Endodermal cell (in vitro differentiated cells): ENCODE data around the gene SH3PXD2A. TPM values are rescaled to one million over a fixed set of nuclear protein-coding genes. Genes with fewer than 3 reads are reported as not detected.

ENCODE experiments used
- DNase-seq: peaks from one replicate; pipeline ENCODE4 v3.0.0-alpha.2; 2017
- H3K27ac ChIP-seq: 2 replicates; pipeline ENCODE4 v1.5.1; 2013; ENCODE audit warnings: mild to moderate bottlenecking, low read depth, low read length, moderate library complexity
- H3K27me3 ChIP-seq: 2 replicates; pipeline ENCODE4 v1.6.1; 2013; ENCODE audit warnings: mild to moderate bottlenecking, low read length, moderate library complexity; ENCODE audit not compliant: insufficient read depth, control insufficient read depth, poor library complexity, severe bottlenecking
- H3K36me3 ChIP-seq: 2 replicates; pipeline ENCODE4 v1.7.0; 2013; ENCODE audit warnings: mild to moderate bottlenecking, low read length, moderate library complexity; ENCODE audit not compliant: control insufficient read depth, insufficient read depth
- H3K4me1 ChIP-seq: one replicate; pipeline ENCODE4 v1.7.0; 2013; ENCODE audit warnings: low read length; ENCODE audit not compliant: control insufficient read depth, insufficient read depth
- H3K4me3 ChIP-seq: 2 replicates; pipeline ENCODE4 v1.5.1; 2013; ENCODE audit warnings: mild to moderate bottlenecking, low read length, moderate library complexity
- H3K9ac ChIP-seq: 2 replicates; pipeline ENCODE4 v1.6.1; 2013; ENCODE audit warnings: mild to moderate bottlenecking, low read length, moderate library complexity; ENCODE audit not compliant: poor library complexity, severe bottlenecking; ENCODE audit errors: extremely low read depth
- H3K9me3 ChIP-seq: 2 replicates; pipeline ENCODE4 v1.6.1; 2013; ENCODE audit warnings: mild to moderate bottlenecking, low read length, moderate library complexity; ENCODE audit not compliant: control insufficient read depth
- H3K27ac Mint-ChIP-seq: 2 replicates; pipeline ENCODE4 v1.8.0; 2020; ENCODE audit warnings: mixed read lengths
- H3K27me3 Mint-ChIP-seq: 2 replicates; pipeline ENCODE4 v1.8.0; 2021; ENCODE audit warnings: mild to moderate bottlenecking, mixed read lengths; ENCODE audit not compliant: insufficient read depth
- H3K36me3 Mint-ChIP-seq: 2 replicates; pipeline ENCODE4 v1.8.0; 2020; ENCODE audit warnings: low read depth, mixed read lengths
- H3K4me1 Mint-ChIP-seq: 2 replicates; pipeline ENCODE4 v1.8.0; 2020; ENCODE audit warnings: mixed read lengths
- H3K4me3 Mint-ChIP-seq: 2 replicates; pipeline ENCODE4 v1.8.0; 2020; ENCODE audit warnings: mild to moderate bottlenecking, moderate library complexity, mixed read lengths
- H3K9me3 Mint-ChIP-seq: 2 replicates; pipeline ENCODE4 v1.8.0; 2020; ENCODE audit warnings: mild to moderate bottlenecking, mixed read lengths
- CTCF ChIP-seq: fragments of 200-600 bp; sonication (generic); conservative IDR thresholded peaks from 2 replicates; pipeline ENCODE4 v1.5.0; 2021; ENCODE audit warnings: antibody characterized with exemption, mild to moderate bottlenecking
- WGBS, 2 experiments: methylation state at CpG; one replicate each; pipeline versions ENCODE4 v1.1.5 to v1.1.7; 2013; ENCODE audit warnings: missing lambda C conversion rate in 2 of 2, mixed read lengths in 1 of 2; ENCODE audit not compliant: insufficient coverage in 1 of 2, insufficient read length in 1 of 2; 5-methylcytosine and 5-hydroxymethylcytosine counted together
- total RNA-seq, 2 donors: library from RNA; stranded (reverse); fragmentation: NEBNext Ultra II Directional in 1 of 2; extraction: Animal tissue kit (Norgen Biotek cat#: 25700) in 1 of 2; gene quantifications; 2 replicates in 1 of 2; 3 replicates in 1 of 2; pipeline ENCODE4 v1.2.1, GENCODE V29; 2021

The SH3PXD2A gene
- total RNA-seq, 2 donors from 2014 or later, result 15.7 to 22.6 TPM

GRCh38 chr10:103780242-103781149 lies 74.9 kb downstream of the SH3PXD2A start:
- Mint-ChIP-seq H3K4me3 (no peak overlapping the region), H3K27ac (no peak overlapping the region), H3K4me1 (peaks cover 39% of the 10 kb centered on the region), H3K36me3 (peaks cover 1% of the 10 kb centered on the region), H3K27me3 (no peaks in the 10 kb centered on the region), H3K9me3 (no peaks in the 10 kb centered on the region)
- WGBS, 2 experiments, result 94 to 97% methylated on average over 7 to 8 of the region's 8 CpGs
- no peak overlapping the region for H3K9ac ChIP-seq
- H3K36me3 ChIP-seq, result no peaks in the 10 kb centered on the region
- no peak for DNase-seq
- no peaks in the 10 kb centered on the region for H3K27me3 ChIP-seq
- no peak for TF ChIP-seq CTCF
- no peak overlapping the region for H3K4me3 ChIP-seq
- H3K4me1 ChIP-seq, result no peaks in the 10 kb centered on the region
- no peaks in the 10 kb centered on the region for H3K9me3 ChIP-seq
- no peak overlapping the region for H3K27ac ChIP-seq

DNA sequence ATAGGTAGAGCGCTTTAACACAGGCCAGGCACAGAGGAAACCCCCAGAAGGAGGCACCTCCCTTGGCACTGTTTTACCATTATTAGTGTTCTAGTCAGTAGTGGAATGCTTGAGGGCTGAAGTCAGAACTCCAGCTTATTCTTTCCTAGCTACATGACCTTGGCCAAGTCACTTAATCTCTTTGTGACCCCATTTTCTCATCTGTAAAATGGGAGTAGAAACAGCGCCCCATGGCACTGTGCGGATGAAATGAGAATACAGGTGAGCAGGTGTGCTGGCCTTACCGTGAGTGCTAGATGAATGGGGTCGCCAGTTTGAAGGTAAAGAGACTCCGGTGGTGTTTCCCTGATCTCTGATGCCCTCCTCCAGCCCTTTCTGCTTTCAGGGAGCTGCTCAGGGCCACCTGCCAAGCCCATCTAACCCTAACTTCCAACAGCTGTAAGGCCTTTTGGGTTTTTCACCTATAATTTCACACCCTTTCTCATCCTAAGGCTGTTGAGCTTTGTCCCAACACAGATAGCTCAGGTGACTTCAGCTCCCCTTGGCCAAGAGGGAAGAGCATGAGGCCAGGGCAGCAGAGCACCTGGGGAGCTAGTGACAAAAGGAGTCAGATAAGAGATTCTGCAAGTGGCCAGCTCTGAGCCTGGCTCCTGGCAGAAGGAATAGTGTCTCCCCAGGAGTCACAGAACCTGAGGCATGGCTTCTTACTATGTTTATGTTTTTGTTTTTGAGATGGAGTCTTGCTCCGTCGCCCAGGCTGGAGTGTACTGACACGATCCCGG lies 76.8 kb downstream of the SH3PXD2A start:
- Mint-ChIP-seq H3K4me1 (peaks cover 39% of the 10 kb centered on the region), H3K4me3 (no peak overlapping the region), H3K27ac (no peak overlapping the region), H3K27me3 (no peaks in the 10 kb centered on the region), H3K36me3 (peaks cover 1% of the 10 kb centered on the region), H3K9me3 (no peaks in the 10 kb centered on the region)
- 91 to 98% methylated on average over 9 to 10 of the region's 10 CpGs for WGBS, 2 experiments
- no peaks in the 10 kb centered on the region for H3K36me3 ChIP-seq
- no peaks in the 10 kb centered on the region for H3K4me1 ChIP-seq
- no peaks in the 10 kb centered on the region for H3K27me3 ChIP-seq
- no peak overlapping the region for H3K9ac ChIP-seq
- no peak overlapping the region for H3K4me3 ChIP-seq
- H3K27ac ChIP-seq, result no peak overlapping the region
- peak; percentile 71 for DNase-seq
- no peaks in the 10 kb centered on the region for H3K9me3 ChIP-seq
- TF ChIP-seq CTCF, result no peak

- no peak overlapping the region for H3K4me3 Mint-ChIP-seq
- H3K9me3 ChIP-seq, result no peaks in the 10 kb centered on the region
- H3K27me3 ChIP-seq, result no peaks in the 10 kb centered on the region
- peaks cover under 1% of the 10 kb centered on the region for H3K4me1 ChIP-seq
- no peak overlapping the region for H3K27ac ChIP-seq
- H3K4me3 ChIP-seq, result no peak overlapping the region
- H3K9ac ChIP-seq, result no peak overlapping the region
- no peaks in the 10 kb centered on the region for H3K9me3 Mint-ChIP-seq
- H3K4me1 Mint-ChIP-seq, result peaks cover 33% of the 10 kb centered on the region
- TF ChIP-seq CTCF, result no peak
- no peaks in the 10 kb centered on the region for H3K36me3 ChIP-seq
- WGBS, 2 experiments, result 93% methylated on average over 8 to 12 of the region's 12 CpGs
- no peak overlapping the region for H3K27ac Mint-ChIP-seq
- DNase-seq, result no peak
- peaks cover 1% of the 10 kb centered on the region for H3K36me3 Mint-ChIP-seq
- no peaks in the 10 kb centered on the region for H3K27me3 Mint-ChIP-seq
These were observed 78.3 kb downstream of the SH3PXD2A start for GRCh38 chr10:103776878-103777591.
